Suprapubic skin (tissue), 4 donors: Measurements from ENCODE around the gene OR2J1. TPM values are rescaled to one million over a fixed set of nuclear protein-coding genes. Genes with fewer than 3 reads are reported as not detected.
"Not testable (repeated sequence)": the region's sequence is repeated elsewhere in the genome, so short reads cannot be mapped to it uniquely, and the experiment has no call there.

ENCODE experiments used
- DNase-seq, 2 donors: peaks; one replicate each; pipeline ENCODE4 v3.0.0-alpha.2; 2019; ENCODE audit warnings: low spot score in 2 of 2
- H3K27ac ChIP-seq: fragments of 200-600 bp; sonication (generic); one replicate; pipeline ENCODE4 v1.5.1; 2019
- H3K27me3 ChIP-seq: fragments of 200-600 bp; sonication (generic); one replicate; pipeline ENCODE4 v1.5.1; 2019
- H3K36me3 ChIP-seq: fragments of 200-600 bp; sonication (generic); one replicate; pipeline ENCODE4 v1.5.1; 2019
- H3K4me1 ChIP-seq: fragments of 200-600 bp; sonication (generic); one replicate; pipeline ENCODE4 v1.5.1; 2019
- H3K4me3 ChIP-seq: fragments of 200-600 bp; sonication (generic); one replicate; pipeline ENCODE4 v1.5.1; 2019; ENCODE audit warnings: mild to moderate bottlenecking
- H3K9me3 ChIP-seq: fragments of 200-600 bp; sonication (generic); one replicate; pipeline ENCODE4 v1.5.1; 2019
- CTCF ChIP-seq, 2 donors: fragments of 200-600 bp in 1 of 2; fragments of 450-650 bp in 1 of 2; sonication (generic) in 1 of 2; IDR thresholded peaks; one replicate each; pipeline ENCODE4 v1.5.1; 2016 to 2019; ENCODE audit warnings: antibody characterized with exemption in 2 of 2, mild to moderate bottlenecking in 1 of 2, moderate library complexity in 1 of 2
- EP300 ChIP-seq: sonication (generic); formaldehyde crosslinking; IDR thresholded peaks from one replicate; pipeline ENCODE4 v1.6.1; 2017; ENCODE audit warnings: antibody characterized with exemption
- POLR2A ChIP-seq, 2 donors: fragments of 450-650 bp; IDR thresholded peaks; one replicate each; pipeline ENCODE4 v1.6.1; 2017; ENCODE audit warnings: antibody characterized with exemption in 2 of 2, mild to moderate bottlenecking in 2 of 2, moderate library complexity in 2 of 2
- POLR2AphosphoS5 ChIP-seq, 3 donors: sonication (generic); formaldehyde crosslinking; IDR thresholded peaks; one replicate each; pipeline ENCODE4 v1.6.1; 2017; ENCODE audit warnings: antibody characterized with exemption in 3 of 3
- WGBS: methylation state at CpG from one replicate; pipeline ENCODE4 v1.1.5; 2018; 5-methylcytosine and 5-hydroxymethylcytosine counted together
- total RNA-seq, 4 donors: library from RNA; depleted of rRNA; stranded (reverse); fragments of >200 nt; gene quantifications; one replicate each; pipeline ENCODE4 v1.1.0, GENCODE V29; 2016

OR2J1 gene
- total RNA-seq, 4 donors from 2014 or later: not detected

- Histone ChIP-seq H3K9me3 (no peaks in the 10 kb centered on the region), H3K36me3 (no peaks in the 10 kb centered on the region), H3K4me1 (no peaks in the 10 kb centered on the region), H3K4me3 (no peak overlapping the region), H3K27ac (no peak overlapping the region), H3K27me3 (no peaks in the 10 kb centered on the region)
- WGBS: 79% methylated on average over 7 of the region's 7 CpGs
- TF ChIP-seq POLR2AphosphoS5 (IDR thresholded peaks at IDR 0.05) (no peak), CTCF (IDR thresholded peaks at IDR 0.05) (no peak), POLR2A (IDR thresholded peaks at IDR 0.05) (no peak), EP300 (no peak)
- DNase-seq: no peak
Observed at GRCh38 chr6:29112135-29112534, 12.8 kb downstream of the OR2J1 start.

- not testable (repeated sequence) for H3K4me1 ChIP-seq, H3K27ac ChIP-seq, H3K27me3 ChIP-seq, H3K4me3 ChIP-seq, H3K9me3 ChIP-seq, H3K36me3 ChIP-seq, DNase-seq
- 77% methylated on average over 1 of the region's 3 CpGs for WGBS
Observed at GRCh38 chr6:29114964-29115363, 15.7 kb downstream of the OR2J1 start.

GRCh38 chr6:29129326-29130012 lies 30.2 kb downstream of the OR2J1 start:
- no peak for TF ChIP-seq EP300
- Histone ChIP-seq H3K4me1 (no peaks in the 10 kb centered on the region), H3K4me3 (no peak overlapping the region), H3K36me3 (no peaks in the 10 kb centered on the region), H3K27ac (no peak overlapping the region), H3K9me3 (no peaks in the 10 kb centered on the region), H3K27me3 (no peaks in the 10 kb centered on the region)
- WGBS: 70% methylated on average over 6 of the region's 15 CpGs
- no peak for DNase-seq

GRCh38 chr6:29130644-29131043 lies 31.4 kb downstream of the OR2J1 start:
- Histone ChIP-seq H3K4me1 (no peaks in the 10 kb centered on the region), H3K27ac (no peak overlapping the region), H3K27me3 (no peaks in the 10 kb centered on the region), H3K36me3 (no peaks in the 10 kb centered on the region), H3K9me3 (no peaks in the 10 kb centered on the region), H3K4me3 (no peak overlapping the region)
- DNase-seq: no peak
- TF ChIP-seq EP300 (no peak), POLR2AphosphoS5 (IDR thresholded peaks at IDR 0.05) (no peak), POLR2A (IDR thresholded peaks at IDR 0.05) (no peak), CTCF (IDR thresholded peaks at IDR 0.05) (no peak)
- 79% methylated on average over 4 of the region's 4 CpGs for WGBS

- TF ChIP-seq POLR2AphosphoS5 (IDR thresholded peaks at IDR 0.05): no peak
- H3K9me3 ChIP-seq: no peaks in the 10 kb centered on the region
- WGBS: 72% methylated on average over 2 of the region's 2 CpGs
- H3K27me3 ChIP-seq: no peaks in the 10 kb centered on the region
- DNase-seq: no peak
- H3K36me3 ChIP-seq: no peaks in the 10 kb centered on the region
- no peak overlapping the region for H3K27ac ChIP-seq
- no peaks in the 10 kb centered on the region for H3K4me1 ChIP-seq
- no peak overlapping the region for H3K4me3 ChIP-seq
Observed at GRCh38 chr6:29131691-29132090, 32.4 kb downstream of the OR2J1 start.

- no peaks in the 10 kb centered on the region for H3K4me1 ChIP-seq
- H3K9me3 ChIP-seq: no peaks in the 10 kb centered on the region
- H3K4me3 ChIP-seq: no peak overlapping the region
- no peak for DNase-seq
- H3K27ac ChIP-seq: no peak overlapping the region
- H3K36me3 ChIP-seq: no peaks in the 10 kb centered on the region
- 90% methylated on average over 4 of the region's 4 CpGs for WGBS
- no peaks in the 10 kb centered on the region for H3K27me3 ChIP-seq
- TF ChIP-seq POLR2AphosphoS5 (IDR thresholded peaks at IDR 0.05): no peak
- no peak for TF ChIP-seq CTCF (IDR thresholded peaks at IDR 0.05)
- TF ChIP-seq POLR2A (IDR thresholded peaks at IDR 0.05): no peak
- TF ChIP-seq EP300: no peak
Observed at GRCh38 chr6:29137724-29138123, 38.4 kb downstream of the OR2J1 start.

GRCh38 chr6:29141606-29142005 lies 42.3 kb downstream of the OR2J1 start:
- no peak for DNase-seq
- Histone ChIP-seq H3K4me1 (no peaks in the 10 kb centered on the region), H3K27me3 (no peaks in the 10 kb centered on the region), H3K27ac (no peak overlapping the region), H3K36me3 (no peaks in the 10 kb centered on the region), H3K9me3 (no peaks in the 10 kb centered on the region), H3K4me3 (no peak overlapping the region)
- WGBS: 88% methylated on average over 1 of the region's 1 CpG
- TF ChIP-seq EP300 (no peak), POLR2A (IDR thresholded peaks at IDR 0.05) (no peak), CTCF (IDR thresholded peaks at IDR 0.05) (no peak), POLR2AphosphoS5 (IDR thresholded peaks at IDR 0.05) (no peak)
